Mucosa of rectum (tissue), 2 donors: ENCODE results near the gene DUSP28.
"Not testable (repeated sequence)": the region's sequence is repeated elsewhere in the genome, so short reads cannot be mapped to it uniquely, and the experiment has no call there.

Experiments used
- H3K27ac ChIP-seq, 2 donors: one replicate each; pipeline ENCODE4 v1.7.0; 2013; ENCODE audit warnings: inconsistent platforms in 2 of 2, low read depth in 2 of 2, low read length in 2 of 2
- H3K27me3 ChIP-seq, 2 donors: one replicate each; pipeline ENCODE4 v1.7.0; 2013; ENCODE audit warnings: low read length in 2 of 2; ENCODE audit not compliant: control insufficient read depth in 2 of 2, insufficient read depth in 2 of 2
- H3K36me3 ChIP-seq, 2 donors: one replicate each; pipeline ENCODE4 v1.7.0; 2013; ENCODE audit warnings: low read length in 2 of 2; ENCODE audit not compliant: control insufficient read depth in 2 of 2, insufficient read depth in 2 of 2
- H3K4me1 ChIP-seq, 2 donors: one replicate each; pipeline ENCODE4 v1.7.0; 2013; ENCODE audit warnings: low read length in 2 of 2, mild to moderate bottlenecking in 1 of 2; ENCODE audit not compliant: control insufficient read depth in 2 of 2, insufficient read depth in 2 of 2
- H3K4me3 ChIP-seq, 2 donors: one replicate each; pipeline ENCODE4 v1.7.0; 2013; ENCODE audit warnings: low read length in 2 of 2
- H3K9ac ChIP-seq, 2 donors: one replicate each; pipeline ENCODE4 v1.7.0; 2013; ENCODE audit warnings: low read length in 2 of 2, low read depth in 1 of 2, mild to moderate bottlenecking in 1 of 2
- H3K9me3 ChIP-seq, 2 donors: one replicate each; pipeline ENCODE4 v1.7.0; 2013; ENCODE audit warnings: low read length in 2 of 2; ENCODE audit not compliant: control insufficient read depth in 2 of 2
- donor health status: healthy.
- donor health status: Normal muscosa, but diverticular disease.

The DUSP28 gene

GRCh38 chr2:240527153-240527750 lies 32.9 kb upstream of the DUSP28 start:
- Histone ChIP-seq H3K27me3 (no peaks in the 10 kb centered on the region), H3K4me1 (no peaks in the 10 kb centered on the region), H3K9me3 (peaks cover 10 to 22% of the 10 kb centered on the region in 2 donors), H3K27ac (no peak overlapping the region), H3K9ac (no peak overlapping the region), H3K4me3 (no peak overlapping the region), H3K36me3 (peaks cover 27 to 45% of the 10 kb centered on the region in 2 donors)

- Histone ChIP-seq H3K27ac (no peak overlapping the region), H3K9ac (no peak overlapping the region), H3K27me3 (no peaks in the 10 kb centered on the region), H3K36me3 (peaks cover 16 to 34% of the 10 kb centered on the region in 2 donors), H3K4me1 (no peaks in the 10 kb centered on the region), H3K9me3 (peaks cover 10 to 23% of the 10 kb centered on the region in 2 donors), H3K4me3 (no peak overlapping the region)
Observed at GRCh38 chr2:240528406-240529040, 31.6 kb upstream of the DUSP28 start.

- peaks cover 11 to 31% of the 10 kb centered on the region in 2 donors for H3K36me3 ChIP-seq
- no peaks in the 10 kb centered on the region for H3K4me1 ChIP-seq
- no peaks in the 10 kb centered on the region for H3K27me3 ChIP-seq
- no peak overlapping the region for H3K27ac ChIP-seq
- H3K4me3 ChIP-seq = no peak overlapping the region
- H3K9me3 ChIP-seq = peaks cover 10 to 23% of the 10 kb centered on the region in 2 donors
- no peak overlapping the region for H3K9ac ChIP-seq
Observed at GRCh38 chr2:240529344-240529999, 30.7 kb upstream of the DUSP28 start.

- H3K9me3 ChIP-seq = peaks cover 7 to 18% of the 10 kb centered on the region in 2 donors
- H3K4me3 ChIP-seq = no peak overlapping the region
- peaks cover 11 to 28% of the 10 kb centered on the region in 2 donors for H3K36me3 ChIP-seq
- no peaks in the 10 kb centered on the region for H3K4me1 ChIP-seq
- H3K9ac ChIP-seq = no peak overlapping the region
- no peak overlapping the region for H3K27ac ChIP-seq
- no peaks in the 10 kb centered on the region for H3K27me3 ChIP-seq
Observed at GRCh38 chr2:240530181-240530580, 30.0 kb upstream of the DUSP28 start.

GRCh38 chr2:240531038-240531437 lies 29.1 kb upstream of the DUSP28 start:
- Histone ChIP-seq H3K27me3 (no peaks in the 10 kb centered on the region), H3K27ac (no peak overlapping the region), H3K4me3 (no peak overlapping the region), H3K4me1 (no peaks in the 10 kb centered on the region), H3K36me3 (peaks cover 8 to 19% of the 10 kb centered on the region in 2 donors), H3K9ac (no peak overlapping the region), H3K9me3 (peaks cover 6 to 11% of the 10 kb centered on the region in 2 donors)

GRCh38 chr2:240532031-240532775 lies 28.0 kb upstream of the DUSP28 start:
- Histone ChIP-seq H3K27ac (no peak overlapping the region), H3K27me3 (no peaks in the 10 kb centered on the region), H3K9ac (no peak overlapping the region), H3K4me3 (no peak overlapping the region), H3K36me3 (peaks cover 7 to 18% of the 10 kb centered on the region in 2 donors), H3K9me3 (peaks cover 3 to 6% of the 10 kb centered on the region in 2 donors), H3K4me1 (no peaks in the 10 kb centered on the region)

- Histone ChIP-seq H3K36me3 (peaks cover 14 to 32% of the 10 kb centered on the region in 2 donors), H3K27me3 (no peaks in the 10 kb centered on the region), H3K4me1 (no peaks in the 10 kb centered on the region), H3K9ac (no peak overlapping the region), H3K27ac (no peak overlapping the region), H3K4me3 (no peak overlapping the region), H3K9me3 (no peaks in the 10 kb centered on the region)
Observed at GRCh38 chr2:240538031-240538780, 22.0 kb upstream of the DUSP28 start.

- H3K9me3 ChIP-seq, H3K4me1 ChIP-seq, H3K27ac ChIP-seq, H3K9ac ChIP-seq, H3K4me3 ChIP-seq, H3K27me3 ChIP-seq: not testable (repeated sequence)
- H3K36me3 ChIP-seq = peaks cover 14 to 30% of the 10 kb centered on the region in 2 donors
Observed at GRCh38 chr2:240539101-240539500, 21.1 kb upstream of the DUSP28 start.

- H3K9ac ChIP-seq = no peak overlapping the region
- H3K4me1 ChIP-seq = no peaks in the 10 kb centered on the region
- no peaks in the 10 kb centered on the region for H3K27me3 ChIP-seq
- peaks cover 14 to 30% of the 10 kb centered on the region in 2 donors for H3K36me3 ChIP-seq
- H3K27ac ChIP-seq = no peak overlapping the region
- no peaks in the 10 kb centered on the region for H3K9me3 ChIP-seq
- H3K4me3 ChIP-seq = no peak overlapping the region
Observed at GRCh38 chr2:240539906-240540305, 20.3 kb upstream of the DUSP28 start.
